NCI-H187 (cell line): ENCODE results near the gene BTBD17.

Experiments used
- DNase-seq, 2 experiments: peaks; one replicate each; lab custom pipeline; 2025; lab: John Stamatoyannopoulos, UW

Gene BTBD17

DNA sequence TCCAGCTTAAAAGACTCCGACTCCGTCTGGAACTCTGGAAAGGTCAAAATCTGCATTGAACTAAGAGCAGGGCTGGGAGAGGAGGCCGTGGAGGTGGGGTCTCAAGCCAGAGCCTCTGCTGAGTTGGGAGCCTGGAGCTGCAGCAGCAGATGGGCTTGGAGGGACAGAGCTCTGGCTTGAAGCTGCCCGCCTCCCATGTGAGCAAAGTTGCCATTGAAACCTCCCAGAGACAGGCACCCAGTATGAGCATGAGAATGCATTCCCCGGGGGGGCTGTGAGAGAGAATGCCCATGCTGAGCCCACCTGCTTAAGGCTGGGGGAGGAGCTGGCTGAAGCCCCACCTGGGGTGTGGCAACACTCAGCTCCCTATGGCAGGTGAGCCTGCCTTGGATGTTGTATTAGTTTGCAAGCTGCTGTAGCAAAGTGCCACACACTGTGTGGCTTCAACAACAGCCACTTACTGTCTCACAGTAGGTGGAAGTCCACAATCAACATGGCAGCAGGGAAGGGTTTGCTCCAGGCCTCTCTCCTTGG, 26.1 kb downstream of the BTBD17 start:
- no peak for DNase-seq

DNA sequence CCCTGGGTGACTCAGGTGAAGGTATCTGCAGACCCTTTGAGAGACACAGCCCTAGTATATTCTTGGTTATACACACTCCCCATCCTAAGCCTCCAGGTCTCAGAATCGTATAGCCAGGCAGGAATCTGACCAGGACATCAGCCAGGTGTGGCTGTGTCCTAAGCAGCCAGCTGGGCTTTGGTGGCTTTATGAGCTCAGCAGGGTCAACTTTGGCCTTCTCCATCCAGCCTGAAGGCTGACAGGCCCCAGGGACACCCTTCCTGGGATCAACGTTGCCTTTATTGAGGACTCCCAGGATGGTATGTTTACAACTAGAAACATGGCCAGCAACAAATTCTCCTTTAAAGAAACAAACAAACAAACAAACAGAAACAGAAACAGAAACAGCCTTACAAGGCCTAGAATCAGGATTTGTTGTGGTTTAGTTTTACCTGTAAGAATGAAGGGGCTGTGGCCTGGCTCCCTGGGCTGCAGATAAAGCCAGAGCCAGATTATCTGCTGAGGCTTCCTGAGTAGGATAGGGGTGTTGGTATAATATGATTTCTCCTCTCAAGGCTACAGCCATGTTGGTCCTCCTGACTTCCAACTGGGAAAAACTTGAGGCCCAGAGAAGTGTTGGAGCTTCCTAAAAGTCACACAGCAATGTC, 27.2 kb downstream of the BTBD17 start:
- no peak for DNase-seq

DNA sequence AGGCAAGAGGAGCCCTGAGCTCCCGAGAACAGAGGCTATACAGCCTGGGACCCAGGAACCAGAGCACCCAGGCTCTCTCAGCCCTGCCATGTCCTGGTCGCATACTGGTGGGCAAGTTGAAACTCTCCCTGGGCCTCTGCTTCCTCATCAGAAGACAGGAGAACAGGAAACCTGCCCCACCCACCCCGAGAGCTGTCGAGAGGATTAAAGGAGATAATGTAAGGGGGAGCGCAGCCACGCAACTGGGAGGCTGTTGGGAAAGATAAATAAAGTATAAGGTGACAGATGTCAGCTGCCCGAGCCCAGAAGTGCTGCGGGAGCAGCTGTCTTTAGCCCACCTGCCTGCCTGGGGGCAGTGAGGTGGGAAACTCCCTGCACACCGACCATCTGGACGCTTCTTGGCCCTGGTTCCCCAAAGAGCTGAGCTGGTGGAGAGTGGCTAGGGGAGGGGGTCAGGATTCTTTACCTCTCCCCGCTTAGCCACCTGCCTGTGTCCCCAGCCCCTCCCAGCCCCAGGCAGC, 28.8 kb downstream of the BTBD17 start:
- DNase-seq = peak; percentile 83 to 90

DNA sequence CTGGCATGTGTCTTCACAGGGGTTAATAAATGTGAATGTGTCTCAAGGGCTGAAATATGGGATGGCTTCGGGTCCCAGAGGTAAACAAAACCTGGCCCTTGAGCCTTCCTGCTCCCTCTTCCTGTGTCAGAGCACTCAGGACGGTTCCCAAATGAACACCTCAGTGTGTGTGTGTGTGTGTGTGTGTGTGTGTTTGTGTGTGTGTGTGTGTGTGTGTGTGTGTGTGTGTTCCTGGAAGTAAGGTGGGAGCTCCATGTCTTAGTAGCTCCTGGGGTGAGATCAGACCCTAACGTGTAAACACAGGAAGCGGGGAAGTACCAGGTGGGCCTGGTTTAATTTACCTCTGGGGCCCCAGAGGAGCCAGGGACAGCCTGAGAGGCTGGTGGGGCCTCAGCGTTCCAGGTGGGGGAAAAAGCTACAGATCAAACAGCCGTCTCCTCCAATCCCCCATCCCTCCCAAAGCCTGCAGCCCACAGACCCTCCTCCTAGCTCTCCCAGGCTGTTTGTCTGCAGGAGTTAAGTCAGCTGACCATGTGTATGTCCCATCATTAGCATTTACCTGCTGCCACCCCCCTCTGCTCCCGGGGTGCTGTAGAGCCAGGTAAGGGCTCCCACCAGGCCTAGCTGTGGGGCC, 29.5 kb downstream of the BTBD17 start:
- peak; percentile 31 to 68 for DNase-seq

DNA sequence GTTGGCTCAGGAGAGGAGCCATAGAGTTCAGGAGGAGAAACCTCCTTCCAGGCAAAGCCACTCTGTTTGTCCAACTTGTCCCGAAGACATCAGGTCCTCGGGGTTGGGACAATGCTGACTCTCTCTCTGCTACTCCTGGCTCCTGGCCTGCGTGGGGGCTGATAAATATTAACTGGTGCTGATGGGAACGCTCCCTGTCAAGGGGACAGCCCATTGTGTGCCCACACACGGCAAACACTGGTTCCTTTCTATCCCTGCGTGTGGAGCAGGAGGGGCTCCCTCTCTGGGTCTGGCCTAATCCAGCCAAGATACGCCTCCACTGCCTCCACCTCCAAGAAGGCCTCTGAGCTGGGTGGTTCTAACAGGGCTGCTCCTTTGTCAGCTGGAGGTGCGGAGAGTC, 31.2 kb downstream of the BTBD17 start:
- no peak for DNase-seq

DNA sequence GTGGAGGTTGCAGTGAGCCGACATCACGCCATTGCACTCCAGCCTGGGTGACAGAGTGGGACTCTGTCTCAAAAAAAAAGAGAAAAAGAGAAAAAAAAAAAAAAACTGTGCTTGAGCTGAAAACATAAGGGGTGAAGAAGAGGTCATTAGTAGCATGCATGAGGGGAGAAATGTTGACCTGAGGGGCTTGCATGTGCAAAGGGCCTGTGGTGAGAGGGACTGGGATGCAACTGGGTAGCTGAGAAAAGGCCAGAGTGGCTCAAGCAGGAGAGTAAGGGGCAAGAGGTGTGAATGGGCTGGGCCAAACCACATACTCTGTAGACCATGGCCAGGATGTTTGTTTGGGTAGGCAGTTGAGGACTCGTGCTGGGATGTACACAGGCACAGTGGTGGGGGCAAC, 32.3 kb downstream of the BTBD17 start:
- DNase-seq = no peak

DNA sequence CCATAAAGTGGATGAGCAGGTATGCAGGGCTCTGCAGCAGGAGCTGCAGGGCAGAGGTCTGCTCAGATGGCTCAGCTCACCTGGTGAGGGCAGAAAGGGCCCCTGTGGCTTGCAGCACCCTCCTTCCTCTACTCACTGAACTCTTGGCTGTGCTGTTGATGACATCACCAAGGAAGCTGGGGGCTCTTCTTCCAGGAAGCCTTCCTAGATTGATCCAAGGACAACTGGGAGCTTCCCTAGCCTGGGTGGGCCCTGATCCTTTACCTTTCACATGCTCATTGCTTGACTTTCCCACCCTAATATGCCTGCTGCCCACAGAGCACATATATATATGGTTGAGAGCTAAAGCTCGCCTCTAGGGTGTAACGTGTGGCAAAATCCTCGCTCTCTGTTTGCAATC, 33.2 kb downstream of the BTBD17 start:
- no peak for DNase-seq

DNA sequence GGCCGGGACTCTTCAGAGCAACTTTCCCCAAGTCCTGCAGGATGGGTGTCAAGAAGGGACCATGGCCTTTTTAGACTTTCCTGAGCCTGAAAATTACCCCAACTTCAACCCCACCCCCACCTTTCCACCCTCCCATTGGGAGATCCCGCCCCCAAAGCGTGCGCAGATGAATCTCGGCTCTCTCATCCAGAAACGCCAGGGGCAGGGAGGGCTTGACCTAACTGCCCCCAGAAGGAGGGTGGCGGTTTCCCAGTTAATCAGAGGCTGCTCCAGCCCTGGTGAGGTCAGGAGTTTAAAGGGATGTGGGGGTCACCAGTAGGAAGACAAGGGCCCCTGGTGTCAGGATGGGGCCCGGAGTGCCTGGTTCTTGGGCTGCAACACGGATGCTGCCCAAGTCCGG, 35.2 kb downstream of the BTBD17 start:
- DNase-seq = no peak

DNA sequence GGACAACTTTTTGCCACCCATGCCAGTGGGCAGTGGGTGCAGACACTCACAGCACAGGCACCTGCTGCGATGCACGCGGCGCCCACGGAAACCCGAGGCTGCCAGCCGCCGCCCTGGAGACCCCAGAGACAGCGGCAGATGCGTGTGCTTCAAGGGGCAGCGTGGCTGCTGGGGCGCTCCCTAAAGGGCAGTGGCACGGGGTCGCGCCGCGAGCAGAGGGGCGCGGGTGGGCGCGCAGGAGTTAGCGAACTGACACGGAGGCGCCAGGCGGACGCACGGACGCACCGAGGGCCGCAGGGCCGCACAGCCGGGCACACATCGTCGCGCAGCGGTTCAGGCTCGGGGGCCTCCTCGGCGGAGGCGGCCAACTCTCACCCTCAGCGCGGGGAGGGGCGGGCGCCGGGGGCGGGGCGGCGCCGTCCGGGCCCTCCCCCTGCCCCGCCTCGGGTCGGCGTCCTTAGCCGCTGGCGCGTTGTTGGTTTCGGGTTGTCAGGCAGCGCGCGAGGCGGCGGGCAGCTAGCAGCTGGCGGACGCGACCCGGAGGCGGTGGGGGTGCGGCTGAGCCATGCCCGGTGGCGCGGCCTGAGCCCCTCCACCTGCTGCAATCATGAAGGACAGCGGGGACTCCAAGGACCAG, 35.8 kb downstream of the BTBD17 start, which contains the start of gene KIF19:
Gene KIF19, plus strand, starts transcription at position 484 of the 637 bp plus-strand sequence. Its CDS starts 124 bp downstream, at position 608.
- DNase-seq = peak; percentile 32 to 53

DNA sequence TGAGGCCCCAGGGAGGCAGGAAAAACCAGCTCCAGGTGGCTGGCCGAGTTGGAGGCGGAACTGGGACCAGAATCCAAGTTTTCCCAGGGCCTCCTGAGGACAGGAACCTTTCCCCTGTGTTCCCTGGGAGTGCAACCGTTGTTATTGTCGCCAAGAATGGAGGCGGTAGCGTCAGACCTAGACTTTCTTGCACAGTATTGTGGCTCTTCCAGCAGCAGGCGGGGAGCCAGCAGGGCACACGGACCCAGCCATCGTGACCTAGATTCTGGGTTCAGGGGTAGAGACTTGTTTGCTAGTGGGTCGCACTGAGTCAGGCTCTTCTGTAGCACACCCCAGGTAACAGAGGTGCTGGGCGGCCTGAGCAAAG, 36.3 kb downstream of the BTBD17 start:
- DNase-seq = no peak

DNA sequence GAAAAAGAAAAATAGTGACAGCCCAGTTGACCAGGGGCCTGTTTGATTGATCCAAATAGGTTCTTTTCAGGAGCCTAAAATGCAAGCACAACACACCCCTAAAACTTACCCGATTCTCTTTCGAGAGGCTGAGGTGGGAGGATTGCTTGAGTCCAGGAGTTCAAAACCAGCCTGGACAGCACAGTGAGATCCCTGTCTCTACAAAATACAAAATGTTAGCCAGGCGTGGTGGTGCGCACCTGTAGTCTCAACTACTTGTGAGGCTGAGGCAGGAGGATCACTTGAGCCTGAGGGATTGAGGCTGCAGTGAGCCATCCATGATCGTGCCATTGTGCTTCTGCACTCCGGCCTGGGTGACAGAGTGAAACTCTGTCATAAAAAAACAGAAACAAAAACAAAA, 37.1 kb downstream of the BTBD17 start:
- no peak for DNase-seq

DNA sequence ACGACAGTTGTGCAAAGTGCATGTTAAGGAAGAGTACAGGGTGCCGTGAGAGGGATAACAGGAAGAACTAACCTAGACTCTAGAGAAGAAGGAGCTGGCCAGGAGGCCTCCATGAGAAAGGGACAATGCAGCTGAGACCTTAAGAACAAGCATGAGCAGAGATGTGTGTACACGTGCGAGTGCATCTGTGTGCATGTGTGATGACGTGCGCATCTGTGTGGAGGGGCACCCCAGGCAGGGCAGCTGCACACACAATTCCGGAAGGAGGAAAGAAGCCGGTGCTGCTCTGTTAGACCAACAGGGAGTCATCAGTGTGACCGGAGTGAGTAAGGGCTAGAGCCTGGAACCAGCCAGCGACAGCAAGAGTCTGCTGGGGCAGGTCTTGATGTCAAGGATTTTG, 43.3 kb downstream of the BTBD17 start:
- no peak for DNase-seq

DNA sequence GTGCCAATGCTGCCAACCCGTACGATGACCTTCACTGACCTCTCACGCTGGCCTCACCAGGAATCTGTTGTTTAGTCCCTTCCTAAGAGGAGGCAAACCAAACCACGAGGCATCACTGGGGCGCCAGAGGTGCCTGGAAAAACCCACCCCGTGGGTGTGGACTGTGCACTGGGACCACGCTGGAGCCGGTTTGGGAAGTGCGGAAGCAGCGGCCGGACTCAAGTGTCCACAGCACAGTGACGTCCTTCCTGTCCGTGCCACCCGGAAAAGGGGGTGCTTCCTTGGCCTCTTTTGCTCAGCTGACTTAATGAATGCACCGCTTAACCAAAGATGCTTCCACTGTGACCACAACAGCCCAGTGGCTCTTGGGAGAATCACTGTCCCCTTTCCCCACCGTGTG, 44.6 kb downstream of the BTBD17 start:
- DNase-seq = no peak

DNA sequence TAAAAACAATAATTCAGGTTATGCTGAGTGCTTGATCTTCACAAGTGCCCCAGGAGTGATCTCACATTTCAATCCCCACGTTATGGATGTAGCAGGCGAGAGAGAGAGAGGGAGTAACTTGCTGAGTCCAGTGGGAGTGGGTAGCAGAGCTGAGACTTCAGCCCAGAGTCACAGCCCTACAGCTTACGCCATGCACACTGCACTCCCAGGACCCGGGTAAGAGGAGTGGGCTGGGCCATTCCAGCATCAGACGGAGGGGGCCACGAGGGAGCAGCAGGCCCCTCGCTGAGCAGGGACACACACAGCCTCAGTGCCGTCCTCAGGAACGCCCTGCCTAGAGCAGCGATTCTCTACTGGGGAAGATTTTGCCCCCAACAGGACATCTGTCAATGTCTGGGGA, 45.4 kb downstream of the BTBD17 start:
- DNase-seq = peak; percentile 21 to 54

DNA sequence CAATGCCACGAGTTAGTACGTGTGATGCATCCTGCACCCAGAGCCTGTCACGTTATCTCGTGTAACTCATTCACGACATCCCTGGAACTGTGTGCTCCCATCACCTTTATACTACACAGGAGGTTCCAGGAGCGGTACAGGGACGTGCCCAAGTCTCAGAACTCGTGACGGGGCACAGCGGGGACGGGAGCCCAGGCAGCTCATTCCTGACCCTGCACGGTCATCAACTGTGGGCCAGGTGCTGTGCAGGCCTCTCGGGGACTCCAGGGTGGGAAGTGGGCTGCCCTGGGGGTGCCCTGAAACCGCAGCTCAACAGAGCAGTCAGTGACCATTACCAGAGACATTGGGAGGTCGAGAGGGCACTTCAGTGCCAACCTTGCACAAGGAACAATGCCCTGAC, 46.8 kb downstream of the BTBD17 start:
- DNase-seq = no peak

DNA sequence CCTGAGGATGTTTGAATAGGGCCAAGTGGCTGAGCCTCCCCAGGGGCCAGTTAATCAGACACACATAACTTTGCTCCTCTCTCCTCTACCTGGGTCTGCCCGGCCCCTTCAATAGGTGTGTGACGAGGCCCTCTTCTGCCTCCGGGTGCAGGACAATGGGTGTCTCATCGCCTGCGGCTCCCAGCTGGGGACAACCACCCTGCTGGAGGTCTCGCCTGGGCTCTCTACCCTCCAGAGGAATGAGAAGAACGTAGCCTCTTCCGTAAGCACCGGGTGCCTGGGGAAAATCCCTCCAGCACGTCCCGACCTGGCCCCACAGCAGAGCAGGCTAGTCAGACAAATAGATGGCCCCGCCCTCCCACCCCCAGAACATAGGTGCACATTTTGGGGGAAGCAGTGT, 51.8 kb downstream of the BTBD17 start:
- DNase-seq = no peak

DNA sequence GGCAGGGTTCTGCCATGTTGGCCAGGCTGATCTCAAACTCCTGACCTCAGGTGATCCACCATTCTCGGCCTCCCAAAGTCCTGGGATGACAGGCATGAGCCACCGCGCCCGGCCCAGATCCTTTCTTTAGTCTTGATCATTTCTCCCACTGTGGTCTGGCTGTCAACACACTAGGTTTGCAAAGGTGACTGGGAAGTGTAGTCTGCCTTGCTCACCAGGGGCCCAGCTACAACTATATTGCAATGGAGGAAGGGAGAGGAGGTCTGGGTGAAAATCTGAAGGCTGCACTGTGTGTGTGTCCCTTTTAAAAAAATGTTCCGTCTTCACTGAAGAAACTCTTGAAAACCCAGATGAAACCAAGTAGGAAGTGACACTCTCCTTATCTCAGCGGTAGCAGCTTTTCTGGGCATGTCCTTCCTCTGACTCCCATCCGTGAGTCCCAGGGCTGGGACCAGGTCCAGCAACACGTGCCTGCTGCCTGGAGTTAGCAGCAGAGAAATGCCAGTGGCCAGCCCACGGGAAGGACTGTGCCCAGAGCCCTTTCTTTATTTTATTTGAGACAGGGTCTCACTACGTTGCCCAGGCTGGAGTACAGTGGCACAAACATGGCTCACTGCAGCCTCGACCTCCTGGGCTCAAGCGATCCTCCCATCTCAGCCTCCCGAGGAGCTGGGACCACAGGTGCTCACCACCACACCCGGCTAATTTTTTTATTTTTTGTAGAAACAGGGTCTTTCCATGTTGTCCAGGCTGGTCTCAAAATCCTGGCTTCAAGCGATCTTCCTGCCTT, 53.5 kb downstream of the BTBD17 start:
- DNase-seq = no peak
